GM12872 (cell line): ENCODE data around the gene SFRP4.

ENCODE experiments used
- TF ChIP-seq, protein P1 (sequence below): IDR thresholded peaks from 3 replicates; pipeline ENCODE4 v1.5.1; 2011; ENCODE audit warnings: low read depth, mild to moderate bottlenecking, low read length, moderate library complexity; ENCODE audit not compliant: insufficient read depth

Gene SFRP4

DNA sequence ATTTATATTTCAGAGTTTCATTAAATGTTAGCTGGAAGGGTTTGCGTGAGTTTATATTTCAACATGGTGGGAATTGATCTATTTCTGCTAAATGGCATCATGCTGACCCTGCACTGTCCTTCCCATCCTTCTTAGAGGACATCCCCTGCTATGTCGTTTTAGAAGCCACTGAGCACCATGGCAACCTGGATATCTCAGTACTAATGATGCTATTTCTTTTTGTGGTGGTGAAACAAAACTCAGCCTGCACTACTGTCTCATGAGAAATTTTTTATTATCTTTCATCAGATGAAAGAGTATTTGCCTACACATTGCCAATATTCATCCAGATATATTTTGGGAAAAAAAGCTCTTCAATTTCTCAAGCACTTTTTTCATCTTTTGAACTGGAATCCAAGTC lies 15.9 kb upstream of the SFRP4 start:
- TF ChIP-seq, protein P1, sequence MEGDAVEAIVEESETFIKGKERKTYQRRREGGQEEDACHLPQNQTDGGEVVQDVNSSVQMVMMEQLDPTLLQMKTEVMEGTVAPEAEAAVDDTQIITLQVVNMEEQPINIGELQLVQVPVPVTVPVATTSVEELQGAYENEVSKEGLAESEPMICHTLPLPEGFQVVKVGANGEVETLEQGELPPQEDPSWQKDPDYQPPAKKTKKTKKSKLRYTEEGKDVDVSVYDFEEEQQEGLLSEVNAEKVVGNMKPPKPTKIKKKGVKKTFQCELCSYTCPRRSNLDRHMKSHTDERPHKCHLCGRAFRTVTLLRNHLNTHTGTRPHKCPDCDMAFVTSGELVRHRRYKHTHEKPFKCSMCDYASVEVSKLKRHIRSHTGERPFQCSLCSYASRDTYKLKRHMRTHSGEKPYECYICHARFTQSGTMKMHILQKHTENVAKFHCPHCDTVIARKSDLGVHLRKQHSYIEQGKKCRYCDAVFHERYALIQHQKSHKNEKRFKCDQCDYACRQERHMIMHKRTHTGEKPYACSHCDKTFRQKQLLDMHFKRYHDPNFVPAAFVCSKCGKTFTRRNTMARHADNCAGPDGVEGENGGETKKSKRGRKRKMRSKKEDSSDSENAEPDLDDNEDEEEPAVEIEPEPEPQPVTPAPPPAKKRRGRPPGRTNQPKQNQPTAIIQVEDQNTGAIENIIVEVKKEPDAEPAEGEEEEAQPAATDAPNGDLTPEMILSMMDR: no peak

DNA sequence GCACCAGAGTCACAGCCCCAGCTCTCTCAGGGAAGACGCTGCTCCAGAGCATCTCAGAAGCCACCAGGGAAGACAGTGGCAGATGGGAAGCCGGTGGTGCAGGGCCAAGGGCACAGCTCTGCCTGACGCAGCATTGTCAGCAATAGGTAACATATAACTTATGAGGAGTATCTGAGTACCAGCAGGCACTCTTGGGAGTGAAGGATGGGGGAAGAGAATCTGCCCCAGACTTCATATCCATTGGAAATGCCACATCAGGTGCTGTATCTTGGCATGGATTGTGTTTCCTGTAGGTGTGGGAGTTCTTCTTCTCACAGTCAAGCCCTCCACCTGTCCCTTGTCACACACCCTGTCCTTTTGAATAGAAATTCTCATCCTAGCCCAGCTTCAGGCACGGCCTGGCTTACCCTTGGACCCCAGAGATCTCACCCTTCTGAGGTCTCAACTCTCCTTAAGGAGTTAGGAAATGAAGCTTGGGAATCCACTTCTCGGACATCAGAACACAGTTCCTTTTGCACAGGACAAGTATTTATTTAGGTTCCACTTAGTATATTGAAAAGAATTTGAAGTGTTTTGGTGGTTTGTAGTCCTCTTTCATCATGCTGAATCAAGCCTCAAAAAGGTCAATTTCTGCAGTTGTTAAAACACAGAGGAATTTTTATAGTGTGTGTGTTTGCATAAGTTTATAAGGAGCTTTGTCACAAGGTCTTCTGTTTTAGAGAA lies 13.8 kb upstream of the SFRP4 start:
- TF ChIP-seq, protein P1: no peak

DNA sequence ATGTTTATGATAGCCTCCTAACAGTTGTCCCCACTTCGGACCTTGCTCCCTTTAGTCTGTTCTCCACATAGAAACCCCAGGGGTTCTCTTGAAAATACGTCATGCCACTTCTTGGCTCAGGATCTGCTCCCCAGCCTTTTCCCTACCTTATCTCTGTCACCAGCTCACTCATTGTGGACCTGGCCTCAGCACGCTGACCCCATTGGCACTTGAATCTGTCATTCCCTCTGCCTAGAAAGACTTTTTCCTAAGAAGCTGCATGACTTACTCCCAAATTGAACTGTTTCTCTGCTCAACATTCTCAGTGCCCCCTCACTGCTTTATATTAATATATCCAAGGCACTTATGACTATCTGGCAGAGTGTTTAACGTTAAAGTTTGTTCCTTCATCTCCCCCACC lies 12.3 kb upstream of the SFRP4 start:
- TF ChIP-seq, protein P1: no peak

DNA sequence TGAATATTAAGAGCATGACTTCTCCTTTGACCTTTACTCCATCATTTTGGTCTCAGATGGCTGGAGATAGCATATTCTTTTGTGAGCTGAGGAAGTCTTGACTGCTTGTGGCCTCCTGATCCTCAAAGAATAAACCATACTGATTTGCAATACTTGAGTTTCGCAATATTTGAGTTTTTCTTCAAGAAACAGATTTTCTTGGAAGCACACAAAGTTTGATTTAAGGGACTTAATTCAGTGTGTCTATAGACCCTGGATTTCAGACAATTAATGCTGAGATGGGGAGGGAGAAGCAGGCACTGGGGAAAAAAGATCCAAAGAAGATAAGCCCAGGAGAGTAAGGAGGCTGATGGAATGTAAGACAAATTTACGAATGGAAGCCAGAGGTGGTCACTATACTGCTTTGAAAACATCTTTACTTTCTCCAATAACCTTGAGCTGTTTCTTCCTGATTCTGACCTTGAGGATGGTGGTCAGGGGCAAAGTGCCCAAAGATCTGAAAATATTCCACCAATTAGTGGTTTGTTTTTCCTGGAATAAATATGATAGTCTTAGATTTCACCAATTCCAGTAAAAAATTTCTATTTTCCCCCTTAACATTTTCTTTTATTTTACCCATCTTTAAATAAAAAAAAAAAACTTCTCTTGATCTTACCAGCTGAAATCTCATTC lies 11.3 kb upstream of the SFRP4 start:
- TF ChIP-seq, protein P1: no peak

DNA sequence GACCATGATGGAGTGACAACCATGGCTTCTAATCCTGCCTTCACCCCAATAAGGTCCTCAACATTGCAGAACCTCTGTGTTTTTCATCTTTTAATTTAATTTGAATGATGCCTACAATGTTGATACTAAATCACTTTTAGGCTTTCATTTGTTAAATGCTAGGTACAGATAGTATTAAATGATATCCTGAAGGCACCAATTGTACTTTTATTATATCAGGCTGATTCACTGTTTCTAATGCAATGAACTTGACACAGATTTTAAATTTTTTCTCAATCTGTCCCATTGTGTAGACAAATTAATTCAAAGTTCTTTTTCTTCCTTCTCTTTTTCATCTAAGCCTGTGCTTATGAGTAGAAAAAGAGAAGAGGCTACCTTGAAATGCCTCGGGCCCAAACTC lies 9.0 kb upstream of the SFRP4 start:
- TF ChIP-seq, protein P1: no peak

DNA sequence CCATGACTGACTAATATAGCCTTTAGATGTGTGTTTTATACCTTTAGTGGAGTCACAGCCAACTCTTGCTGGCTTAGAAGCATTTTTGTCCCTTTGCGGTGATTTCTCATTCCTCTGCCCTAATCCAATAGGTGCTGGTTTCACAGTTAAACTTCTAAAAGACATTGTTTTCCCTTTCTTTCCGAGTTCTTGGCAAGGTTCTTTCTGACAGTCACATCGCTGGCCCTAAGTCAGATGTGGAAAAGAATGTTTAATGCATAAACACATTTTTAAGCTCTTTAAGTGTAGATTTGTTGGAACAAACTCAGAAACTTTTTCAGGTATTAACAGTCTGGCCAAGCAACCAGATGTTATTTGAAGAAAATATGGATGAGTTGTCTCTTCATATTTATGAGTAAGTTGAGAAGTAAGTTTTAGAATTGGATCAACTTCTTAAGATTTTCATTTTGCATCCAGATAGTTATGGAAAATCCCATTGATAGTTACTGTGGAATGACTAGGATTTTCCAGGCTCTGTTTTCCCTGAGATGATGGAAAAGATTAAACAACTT lies 7.9 kb upstream of the SFRP4 start:
- TF ChIP-seq, protein P1: no peak

DNA sequence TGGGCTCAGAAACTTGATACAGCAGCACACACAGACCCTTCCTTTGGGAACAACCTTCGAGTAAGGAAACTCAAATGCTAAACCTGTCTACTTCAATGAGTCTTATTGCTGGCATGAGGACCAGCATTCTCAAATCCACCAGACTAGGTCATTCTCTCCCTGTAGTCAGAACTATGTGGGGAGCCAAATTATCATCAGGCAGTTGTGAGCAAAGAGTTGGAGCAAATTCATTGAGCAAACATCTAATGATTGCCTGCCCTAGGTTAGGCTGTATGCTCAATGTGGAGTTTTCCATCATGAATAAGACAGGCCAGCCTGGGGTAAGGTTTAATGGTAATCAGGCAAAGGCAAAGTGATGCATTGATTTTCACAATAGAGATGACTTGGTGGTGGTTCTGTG lies 7.4 kb upstream of the SFRP4 start:
- TF ChIP-seq, protein P1: no peak
